ENCODE data around the gene FADS2.
"Not testable (repeated sequence)": the region's sequence is repeated elsewhere in the genome, so short reads cannot be mapped to it uniquely, and the experiment has no call there.

FADS2 gene

DNA sequence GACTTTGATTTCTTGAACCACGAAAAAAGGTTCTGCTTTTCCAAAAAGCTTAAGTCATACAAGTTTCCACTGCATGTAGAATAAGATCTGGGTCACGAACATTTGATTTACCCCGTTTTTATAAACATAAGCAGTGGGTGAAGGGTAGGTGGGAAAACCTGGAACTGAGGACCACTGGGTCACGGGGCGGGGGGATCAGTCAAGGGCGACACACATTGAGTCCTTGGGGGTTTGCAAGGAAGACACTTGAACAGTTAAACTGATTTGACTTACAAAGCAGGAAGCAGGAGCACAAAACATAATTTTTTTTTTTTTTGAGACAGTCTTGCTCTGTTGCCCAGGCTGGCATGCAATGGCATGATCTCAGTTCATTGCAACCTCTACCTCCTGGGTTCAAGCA lies 52.4 kb downstream of the FADS2 start:
- no peak for ATAC-seq
- TF ChIP-seq, protein P1, sequence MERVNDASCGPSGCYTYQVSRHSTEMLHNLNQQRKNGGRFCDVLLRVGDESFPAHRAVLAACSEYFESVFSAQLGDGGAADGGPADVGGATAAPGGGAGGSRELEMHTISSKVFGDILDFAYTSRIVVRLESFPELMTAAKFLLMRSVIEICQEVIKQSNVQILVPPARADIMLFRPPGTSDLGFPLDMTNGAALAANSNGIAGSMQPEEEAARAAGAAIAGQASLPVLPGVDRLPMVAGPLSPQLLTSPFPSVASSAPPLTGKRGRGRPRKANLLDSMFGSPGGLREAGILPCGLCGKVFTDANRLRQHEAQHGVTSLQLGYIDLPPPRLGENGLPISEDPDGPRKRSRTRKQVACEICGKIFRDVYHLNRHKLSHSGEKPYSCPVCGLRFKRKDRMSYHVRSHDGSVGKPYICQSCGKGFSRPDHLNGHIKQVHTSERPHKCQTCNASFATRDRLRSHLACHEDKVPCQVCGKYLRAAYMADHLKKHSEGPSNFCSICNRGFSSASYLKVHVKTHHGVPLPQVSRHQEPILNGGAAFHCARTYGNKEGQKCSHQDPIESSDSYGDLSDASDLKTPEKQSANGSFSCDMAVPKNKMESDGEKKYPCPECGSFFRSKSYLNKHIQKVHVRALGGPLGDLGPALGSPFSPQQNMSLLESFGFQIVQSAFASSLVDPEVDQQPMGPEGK (CRISPR knock-in tag; IDR thresholded peaks at IDR 0.05; ENCODE audit: borderline replicate concordance): no peak
- TF ChIP-seq ZFP3 (CRISPR knock-in tag; IDR thresholded peaks at IDR 0.05): no peak
- TF ChIP-seq TOX (CRISPR knock-in tag; IDR thresholded peaks at IDR 0.05; ENCODE audit: borderline replicate concordance): no peak
- TF ChIP-seq TCF4 (CRISPR knock-in tag; IDR thresholded peaks at IDR 0.05; ENCODE audit: borderline replicate concordance): no peak
- no peak for TF ChIP-seq ZC3H10 (CRISPR knock-in tag; IDR thresholded peaks at IDR 0.05)
- no peak for TF ChIP-seq ZNF565 (CRISPR knock-in tag; conservative IDR thresholded peaks at IDR 0.05; ENCODE audit: low read depth)
- TF ChIP-seq PPARA (CRISPR knock-in tag; IDR thresholded peaks at IDR 0.05; ENCODE audit: borderline replicate concordance): no peak
- no peak for TF ChIP-seq GLIS3 (CRISPR knock-in tag; IDR thresholded peaks at IDR 0.05)
- TF ChIP-seq, protein P2, sequence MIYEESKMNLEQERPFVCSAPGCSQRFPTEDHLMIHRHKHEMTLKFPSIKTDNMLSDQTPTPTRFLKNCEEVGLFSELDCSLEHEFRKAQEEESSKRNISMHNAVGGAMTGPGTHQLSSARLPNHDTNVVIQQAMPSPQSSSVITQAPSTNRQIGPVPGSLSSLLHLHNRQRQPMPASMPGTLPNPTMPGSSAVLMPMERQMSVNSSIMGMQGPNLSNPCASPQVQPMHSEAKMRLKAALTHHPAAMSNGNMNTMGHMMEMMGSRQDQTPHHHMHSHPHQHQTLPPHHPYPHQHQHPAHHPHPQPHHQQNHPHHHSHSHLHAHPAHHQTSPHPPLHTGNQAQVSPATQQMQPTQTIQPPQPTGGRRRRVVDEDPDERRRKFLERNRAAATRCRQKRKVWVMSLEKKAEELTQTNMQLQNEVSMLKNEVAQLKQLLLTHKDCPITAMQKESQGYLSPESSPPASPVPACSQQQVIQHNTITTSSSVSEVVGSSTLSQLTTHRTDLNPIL (CRISPR knock-in tag; IDR thresholded peaks at IDR 0.05; ENCODE audit: low read depth): no peak
- TF ChIP-seq SNAI2 (CRISPR knock-in tag; IDR thresholded peaks at IDR 0.05): no peak
- TF ChIP-seq ISL1 (CRISPR knock-in tag; IDR thresholded peaks at IDR 0.05): no peak
- TF ChIP-seq, protein P3, sequence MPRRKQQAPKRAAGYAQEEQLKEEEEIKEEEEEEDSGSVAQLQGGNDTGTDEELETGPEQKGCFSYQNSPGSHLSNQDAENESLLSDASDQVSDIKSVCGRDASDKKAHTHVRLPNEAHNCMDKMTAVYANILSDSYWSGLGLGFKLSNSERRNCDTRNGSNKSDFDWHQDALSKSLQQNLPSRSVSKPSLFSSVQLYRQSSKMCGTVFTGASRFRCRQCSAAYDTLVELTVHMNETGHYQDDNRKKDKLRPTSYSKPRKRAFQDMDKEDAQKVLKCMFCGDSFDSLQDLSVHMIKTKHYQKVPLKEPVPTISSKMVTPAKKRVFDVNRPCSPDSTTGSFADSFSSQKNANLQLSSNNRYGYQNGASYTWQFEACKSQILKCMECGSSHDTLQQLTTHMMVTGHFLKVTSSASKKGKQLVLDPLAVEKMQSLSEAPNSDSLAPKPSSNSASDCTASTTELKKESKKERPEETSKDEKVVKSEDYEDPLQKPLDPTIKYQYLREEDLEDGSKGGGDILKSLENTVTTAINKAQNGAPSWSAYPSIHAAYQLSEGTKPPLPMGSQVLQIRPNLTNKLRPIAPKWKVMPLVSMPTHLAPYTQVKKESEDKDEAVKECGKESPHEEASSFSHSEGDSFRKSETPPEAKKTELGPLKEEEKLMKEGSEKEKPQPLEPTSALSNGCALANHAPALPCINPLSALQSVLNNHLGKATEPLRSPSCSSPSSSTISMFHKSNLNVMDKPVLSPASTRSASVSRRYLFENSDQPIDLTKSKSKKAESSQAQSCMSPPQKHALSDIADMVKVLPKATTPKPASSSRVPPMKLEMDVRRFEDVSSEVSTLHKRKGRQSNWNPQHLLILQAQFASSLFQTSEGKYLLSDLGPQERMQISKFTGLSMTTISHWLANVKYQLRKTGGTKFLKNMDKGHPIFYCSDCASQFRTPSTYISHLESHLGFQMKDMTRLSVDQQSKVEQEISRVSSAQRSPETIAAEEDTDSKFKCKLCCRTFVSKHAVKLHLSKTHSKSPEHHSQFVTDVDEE (CRISPR knock-in tag; IDR thresholded peaks at IDR 0.05): no peak
- TF ChIP-seq OSR1 (CRISPR knock-in tag; IDR thresholded peaks at IDR 0.05): no peak
- TF ChIP-seq, protein P4, sequence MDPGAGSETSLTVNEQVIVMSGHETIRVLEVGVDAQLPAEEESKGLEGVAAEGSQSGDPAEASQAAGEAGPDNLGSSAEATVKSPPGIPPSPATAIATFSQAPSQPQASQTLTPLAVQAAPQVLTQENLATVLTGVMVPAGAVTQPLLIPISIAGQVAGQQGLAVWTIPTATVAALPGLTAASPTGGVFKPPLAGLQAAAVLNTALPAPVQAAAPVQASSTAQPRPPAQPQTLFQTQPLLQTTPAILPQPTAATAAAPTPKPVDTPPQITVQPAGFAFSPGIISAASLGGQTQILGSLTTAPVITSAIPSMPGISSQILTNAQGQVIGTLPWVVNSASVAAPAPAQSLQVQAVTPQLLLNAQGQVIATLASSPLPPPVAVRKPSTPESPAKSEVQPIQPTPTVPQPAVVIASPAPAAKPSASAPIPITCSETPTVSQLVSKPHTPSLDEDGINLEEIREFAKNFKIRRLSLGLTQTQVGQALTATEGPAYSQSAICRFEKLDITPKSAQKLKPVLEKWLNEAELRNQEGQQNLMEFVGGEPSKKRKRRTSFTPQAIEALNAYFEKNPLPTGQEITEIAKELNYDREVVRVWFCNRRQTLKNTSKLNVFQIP (CRISPR knock-in tag; IDR thresholded peaks at IDR 0.05; ENCODE audit: borderline replicate concordance, low read depth): no peak
- TF ChIP-seq ZNF8 (CRISPR knock-in tag; IDR thresholded peaks at IDR 0.05): no peak
- TF ChIP-seq ZNF70 (CRISPR knock-in tag; IDR thresholded peaks at IDR 0.05): no peak

DNA sequence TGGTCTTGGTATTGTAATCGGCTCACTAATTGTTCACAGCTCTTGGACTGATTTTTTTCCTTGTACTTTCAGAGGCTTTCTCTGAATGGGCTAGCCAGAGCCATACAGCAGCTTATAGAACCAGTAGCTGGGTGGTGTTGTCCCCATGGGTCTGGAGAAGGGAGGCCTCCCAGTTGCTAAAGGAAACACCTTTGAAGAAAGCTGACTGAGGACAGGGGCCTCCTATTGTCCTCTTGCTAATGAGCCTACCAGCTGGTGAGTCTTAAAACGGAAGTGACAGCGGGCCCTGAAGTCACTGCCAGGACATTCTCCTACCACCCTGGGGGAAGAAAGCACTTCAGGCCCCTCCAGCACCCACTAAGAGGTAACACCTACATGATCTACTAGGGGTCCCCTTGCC lies 53.3 kb downstream of the FADS2 start:
- no peak for TF ChIP-seq GLIS3 (CRISPR knock-in tag; IDR thresholded peaks at IDR 0.05)
- no peak for ATAC-seq

DNA sequence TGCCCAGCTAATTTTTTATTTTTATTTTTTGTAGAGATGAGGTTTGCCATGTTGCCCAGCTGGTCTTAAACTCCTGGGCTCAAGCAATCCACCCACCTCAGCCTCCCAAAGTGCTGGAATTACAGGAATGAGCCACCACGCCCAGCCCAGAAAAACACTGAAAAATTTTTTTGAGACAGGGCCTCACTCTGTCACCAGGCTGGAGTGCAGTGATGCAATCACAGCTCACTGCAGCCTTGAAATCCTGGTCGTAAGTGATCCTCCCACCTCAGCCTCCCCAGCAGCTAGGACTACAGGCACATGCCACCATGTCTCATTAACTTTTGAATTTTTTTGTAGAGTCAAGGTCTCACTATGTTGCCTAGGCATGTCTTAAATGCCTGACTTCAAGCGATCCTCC lies 54.2 kb downstream of the FADS2 start:
- not testable (repeated sequence) for ATAC-seq

DNA sequence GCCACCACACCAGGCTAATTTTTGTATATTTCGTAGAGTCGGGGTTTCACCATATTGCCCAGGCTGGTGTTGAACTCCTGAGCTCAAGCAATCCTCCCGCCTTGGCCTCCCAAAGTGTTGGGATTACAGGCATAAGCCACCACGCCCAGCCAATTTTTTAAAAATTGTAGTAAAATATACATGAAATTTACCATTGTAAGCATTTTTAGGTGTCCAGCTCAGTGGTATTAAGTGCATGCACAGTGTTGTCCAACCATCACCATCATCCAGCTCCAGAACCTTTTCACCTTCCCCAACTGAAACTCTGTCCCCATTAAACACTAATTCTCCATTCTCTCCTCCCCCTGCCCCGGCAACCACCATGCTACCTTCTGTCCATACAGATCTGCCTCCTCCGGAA lies 54.8 kb downstream of the FADS2 start:
- no peak for ATAC-seq
- TF ChIP-seq ESRRG (CRISPR knock-in tag; IDR thresholded peaks at IDR 0.05) (no peak), PPARA (CRISPR knock-in tag; IDR thresholded peaks at IDR 0.05; ENCODE audit: borderline replicate concordance) (no peak), SNAI2 (CRISPR knock-in tag; IDR thresholded peaks at IDR 0.05) (no peak), OSR1 (CRISPR knock-in tag; IDR thresholded peaks at IDR 0.05) (no peak), TCF4 (CRISPR knock-in tag; IDR thresholded peaks at IDR 0.05; ENCODE audit: borderline replicate concordance) (no peak), ZNF565 (CRISPR knock-in tag; conservative IDR thresholded peaks at IDR 0.05; ENCODE audit: low read depth) (no peak), RARB (CRISPR knock-in tag; IDR thresholded peaks at IDR 0.05) (no peak), GLIS3 (CRISPR knock-in tag; IDR thresholded peaks at IDR 0.05) (no peak), ISL1 (CRISPR knock-in tag; IDR thresholded peaks at IDR 0.05) (no peak), ZFP30 (CRISPR knock-in tag; IDR thresholded peaks at IDR 0.05) (no peak), ZFP3 (CRISPR knock-in tag; IDR thresholded peaks at IDR 0.05) (no peak), ZNF8 (CRISPR knock-in tag; IDR thresholded peaks at IDR 0.05) (no peak), TOX (CRISPR knock-in tag; IDR thresholded peaks at IDR 0.05; ENCODE audit: borderline replicate concordance) (no peak)
- TF ChIP-seq, protein P3 (CRISPR knock-in tag; IDR thresholded peaks at IDR 0.05): no peak
- TF ChIP-seq, protein P1 (CRISPR knock-in tag; IDR thresholded peaks at IDR 0.05; ENCODE audit: borderline replicate concordance): no peak
- TF ChIP-seq, protein P4 (CRISPR knock-in tag; IDR thresholded peaks at IDR 0.05; ENCODE audit: borderline replicate concordance, low read depth): no peak
